Nephron (organoid): Measurements from ENCODE around the gene MERTK.

Experiments used
- H3K27ac Mint-ChIP-seq, 3 experiments: 2 replicates each; pipeline ENCODE4 v1.8.0; 2020; ENCODE audit warnings: mixed read lengths in 3 of 3, mild to moderate bottlenecking in 2 of 3, moderate library complexity in 1 of 3
- H3K27me3 Mint-ChIP-seq: 2 replicates; pipeline ENCODE4 v1.8.0; 2021; ENCODE audit warnings: low read depth, mild to moderate bottlenecking, moderate library complexity, mixed read lengths
- H3K36me3 Mint-ChIP-seq: 2 replicates; pipeline ENCODE4 v1.8.0; 2020; ENCODE audit warnings: low read depth, mixed read lengths
- H3K4me1 Mint-ChIP-seq: 2 replicates; pipeline ENCODE4 v1.8.0; 2020; ENCODE audit warnings: mixed read lengths
- H3K4me3 Mint-ChIP-seq, 3 experiments: 2 replicates each; pipeline ENCODE4 v1.8.0; 2020; ENCODE audit warnings: mild to moderate bottlenecking in 3 of 3, mixed read lengths in 3 of 3, moderate library complexity in 2 of 3
- H3K9me3 Mint-ChIP-seq: 2 replicates; pipeline ENCODE4 v1.8.0; 2020; ENCODE audit warnings: mixed read lengths
- TF ChIP-seq, protein P1 (sequence below), 3 experiments: fragments of 200-600 bp; sonication (generic); IDR thresholded peaks; one replicate each; pipeline ENCODE4 v1.5.0; 2021; ENCODE audit warnings: antibody characterized with exemption in 3 of 3; ENCODE audit not compliant: unreplicated experiment in 3 of 3

MERTK gene

DNA sequence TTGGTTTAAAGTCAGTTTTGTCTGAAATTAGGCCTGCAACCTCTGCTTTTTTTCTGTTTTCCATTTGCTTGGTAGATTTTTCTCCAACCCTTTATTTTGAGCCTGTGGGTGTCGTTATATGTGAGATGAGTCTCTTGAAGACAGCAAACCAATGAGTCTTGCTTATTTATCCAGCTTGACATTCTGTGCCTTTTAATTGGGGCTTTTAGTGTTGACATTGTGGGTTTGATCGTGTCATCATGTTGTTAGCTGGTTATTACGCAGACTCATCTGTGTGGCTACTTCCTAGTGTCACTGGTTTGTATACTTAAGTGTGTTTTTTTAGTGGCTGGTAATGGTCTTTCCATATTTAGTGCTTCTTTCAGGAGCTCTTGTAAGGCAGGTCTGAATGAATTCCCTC lies 175.5 kb downstream of the MERTK start:
- peaks cover 37% of the 10 kb centered on the region for H3K9me3 Mint-ChIP-seq
- H3K4me3 Mint-ChIP-seq, result no peak overlapping the region
- TF ChIP-seq, protein P1, sequence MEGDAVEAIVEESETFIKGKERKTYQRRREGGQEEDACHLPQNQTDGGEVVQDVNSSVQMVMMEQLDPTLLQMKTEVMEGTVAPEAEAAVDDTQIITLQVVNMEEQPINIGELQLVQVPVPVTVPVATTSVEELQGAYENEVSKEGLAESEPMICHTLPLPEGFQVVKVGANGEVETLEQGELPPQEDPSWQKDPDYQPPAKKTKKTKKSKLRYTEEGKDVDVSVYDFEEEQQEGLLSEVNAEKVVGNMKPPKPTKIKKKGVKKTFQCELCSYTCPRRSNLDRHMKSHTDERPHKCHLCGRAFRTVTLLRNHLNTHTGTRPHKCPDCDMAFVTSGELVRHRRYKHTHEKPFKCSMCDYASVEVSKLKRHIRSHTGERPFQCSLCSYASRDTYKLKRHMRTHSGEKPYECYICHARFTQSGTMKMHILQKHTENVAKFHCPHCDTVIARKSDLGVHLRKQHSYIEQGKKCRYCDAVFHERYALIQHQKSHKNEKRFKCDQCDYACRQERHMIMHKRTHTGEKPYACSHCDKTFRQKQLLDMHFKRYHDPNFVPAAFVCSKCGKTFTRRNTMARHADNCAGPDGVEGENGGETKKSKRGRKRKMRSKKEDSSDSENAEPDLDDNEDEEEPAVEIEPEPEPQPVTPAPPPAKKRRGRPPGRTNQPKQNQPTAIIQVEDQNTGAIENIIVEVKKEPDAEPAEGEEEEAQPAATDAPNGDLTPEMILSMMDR (IDR thresholded peaks at IDR 0.05; ENCODE audit: unreplicated experiment in 3 of 3), result no peak
- H3K27ac Mint-ChIP-seq, result no peak overlapping the region
- peaks cover 85% of the 10 kb centered on the region for H3K36me3 Mint-ChIP-seq
- H3K27me3 Mint-ChIP-seq, result no peaks in the 10 kb centered on the region
- H3K4me1 Mint-ChIP-seq, result no peaks in the 10 kb centered on the region

DNA sequence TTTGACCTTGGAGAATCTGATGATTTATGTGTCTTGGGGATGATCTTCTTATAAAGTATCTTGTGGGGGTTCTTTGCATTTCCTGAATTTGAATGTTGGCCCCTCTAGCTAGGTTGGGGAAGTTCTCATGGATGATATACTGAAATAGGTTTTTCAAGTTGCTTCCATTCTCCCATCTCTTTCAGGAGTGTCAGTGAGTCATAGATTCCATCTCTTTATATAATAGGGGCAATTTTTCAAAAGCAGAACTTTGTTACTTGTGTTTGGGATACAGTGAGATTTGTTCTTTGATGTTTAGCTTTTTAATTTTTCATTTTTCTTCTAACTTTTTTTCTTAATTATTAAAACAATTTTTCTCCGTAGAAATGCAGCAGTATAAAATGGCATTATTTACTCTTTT lies 176.1 kb downstream of the MERTK start:
- Mint-ChIP-seq H3K9me3 (peaks cover 33% of the 10 kb centered on the region), H3K27me3 (peaks cover 4% of the 10 kb centered on the region), H3K36me3 (peaks cover 86% of the 10 kb centered on the region), H3K27ac (no peak overlapping the region), H3K4me1 (no peaks in the 10 kb centered on the region), H3K4me3 (no peak overlapping the region)
- TF ChIP-seq, protein P1 (IDR thresholded peaks at IDR 0.05; ENCODE audit: unreplicated experiment in 3 of 3), result no peak

DNA sequence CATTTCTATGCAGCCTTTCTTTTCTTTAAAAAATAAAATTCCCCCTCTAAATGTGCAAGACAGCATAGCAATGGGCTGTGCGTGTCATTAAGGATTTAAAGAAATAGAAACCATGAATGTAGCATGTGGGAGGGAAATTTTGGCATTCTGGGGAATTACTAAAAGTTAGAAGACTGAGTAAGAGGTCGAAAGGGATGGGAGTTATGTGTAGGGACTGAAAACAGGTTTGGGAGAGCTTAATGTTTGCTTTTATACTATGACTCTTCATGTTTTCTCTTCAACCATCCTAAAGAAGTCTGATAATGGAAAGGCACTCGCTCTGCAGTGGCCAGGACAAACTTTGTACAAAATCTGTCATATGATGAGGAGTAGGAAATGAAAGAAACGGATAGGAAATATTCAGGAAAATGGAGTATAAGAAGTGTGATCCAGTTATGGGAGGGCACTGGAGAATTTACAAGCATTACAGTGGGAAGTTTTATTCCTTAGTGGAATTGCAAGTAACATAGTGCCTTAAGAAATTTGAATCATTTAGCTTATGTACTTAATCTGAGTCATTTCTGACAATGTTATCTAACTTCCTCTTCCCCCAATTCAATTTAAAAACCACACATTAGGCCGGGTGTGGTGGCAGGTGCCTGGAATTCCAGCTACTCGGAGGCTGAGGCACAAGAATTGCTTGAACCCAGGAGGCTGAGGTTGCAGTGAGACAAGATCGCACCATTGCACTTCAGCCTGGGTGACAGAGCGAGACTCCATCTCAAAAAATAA lies 177.3 kb downstream of the MERTK start:
- TF ChIP-seq, protein P1 (IDR thresholded peaks at IDR 0.05; ENCODE audit: unreplicated experiment in 3 of 3), result no peak
- Mint-ChIP-seq H3K36me3 (peaks cover 79% of the 10 kb centered on the region), H3K4me1 (peaks cover 2% of the 10 kb centered on the region), H3K27me3 (peaks cover 4% of the 10 kb centered on the region), H3K9me3 (peaks cover 24% of the 10 kb centered on the region), H3K4me3 (no peak overlapping the region), H3K27ac (no peak overlapping the region)

DNA sequence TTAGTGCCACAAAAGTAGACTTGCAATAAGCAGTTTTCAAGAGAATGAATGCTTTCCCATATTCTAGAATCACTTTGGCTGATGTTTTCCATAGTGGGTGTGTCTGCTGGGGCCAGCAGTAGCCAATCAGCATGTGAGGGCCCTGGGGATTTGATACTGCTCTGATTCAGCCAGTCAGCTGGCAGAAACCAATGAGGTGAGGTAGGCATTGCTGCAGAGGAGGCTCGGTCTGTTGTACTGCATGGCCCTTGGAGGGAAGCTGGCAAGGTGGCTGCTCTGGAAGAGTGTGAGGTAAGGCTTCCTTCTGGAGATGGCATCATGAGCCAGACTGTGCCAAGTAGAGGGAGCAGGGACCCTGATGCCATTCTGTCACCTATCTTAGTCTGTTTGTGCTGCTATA lies 179.4 kb downstream of the MERTK start:
- H3K36me3 Mint-ChIP-seq, result peaks cover 79% of the 10 kb centered on the region
- peaks cover 4% of the 10 kb centered on the region for H3K27me3 Mint-ChIP-seq
- peaks cover 11% of the 10 kb centered on the region for H3K9me3 Mint-ChIP-seq
- H3K4me1 Mint-ChIP-seq, result peaks cover 16% of the 10 kb centered on the region
- H3K27ac Mint-ChIP-seq, result no peak overlapping the region
- TF ChIP-seq, protein P1 (IDR thresholded peaks at IDR 0.05; ENCODE audit: unreplicated experiment in 3 of 3), result no peak
- no peak overlapping the region for H3K4me3 Mint-ChIP-seq
